ENCODE measurements around the gene CHD8. TPM values are rescaled to one million over a fixed set of nuclear protein-coding genes. Genes with fewer than 3 reads are reported as not detected.
A peak's percentile ranks its signal among the peaks of the same experiment; 100 is the strongest.

The CHD8 gene
- total RNA-seq, 1 experiment from 2014 or later = 135 TPM

GRCh38 chr14:21428930-21429329, 27.0 kb downstream of the CHD8 start:
- Mint-ChIP-seq H3K36me3 (ENCODE audit: insufficient read depth in 1 of 3, low read depth in 3 of 3) (peaks cover 59 to 82% (median 73%) of the 10 kb centered on the region in 3 experiments; a peak in 6 of 7 replicates), H3K27ac (peak overlapping the region in 1 of 3 experiments; percentile 14; a peak in 1 of 7 replicates), H3K4me3 (no peak overlapping the region), H3K27me3 (ENCODE audit: low read depth) (no peaks in the 10 kb centered on the region), H3K4me1 (no peaks in the 10 kb centered on the region), H3K9me3 (no peaks in the 10 kb centered on the region)
- Histone ChIP-seq H4K5ac (ENCODE audit: insufficient read length, low read depth, low read length) (no peak overlapping the region), H3K27ac (ENCODE audit: insufficient read length, low read depth, low read length) (no peak overlapping the region), H3K9me3 (ENCODE audit: control insufficient read depth, low read depth, low read length) (no peaks in the 10 kb centered on the region), H3K79me1 (ENCODE audit: insufficient read depth, low read depth, low read length, poor library complexity, severe bottlenecking) (peaks cover 2% of the 10 kb centered on the region), H3K9ac (ENCODE audit: extremely low read depth, insufficient read length, low read length) (no peak overlapping the region), H2BK120ac (ENCODE audit: low read depth, low read length, poor library complexity, severe bottlenecking) (no peak overlapping the region), H2BK20ac (ENCODE audit: low read depth, low read length, poor library complexity, severe bottlenecking) (no peak overlapping the region), H2AK5ac (ENCODE audit: insufficient read length, low read length) (no peak overlapping the region), H4K8ac (replicated peaks; ENCODE audit: insufficient read length, low read depth, low read length) (no peak overlapping the region), H3K56ac (ENCODE audit: insufficient read length, low read depth, low read length) (no peak overlapping the region), H3K14ac (ENCODE audit: insufficient read depth, low read length) (no peak overlapping the region), H3T11ph (ENCODE audit: low read length) (no peak overlapping the region), H3K4ac (ENCODE audit: low read depth, low read length) (no peak overlapping the region), H4K20me1 (ENCODE audit: control insufficient read depth, insufficient read depth, insufficient read length) (no peaks in the 10 kb centered on the region), H2BK12ac (ENCODE audit: insufficient read length, low read depth, low read length) (no peak overlapping the region), H3K23me2 (ENCODE audit: insufficient read length, low read depth, low read length, poor library complexity, severe bottlenecking) (no peaks in the 10 kb centered on the region), H4K91ac (ENCODE audit: insufficient read length, low read depth, low read length) (no peak overlapping the region), H3K18ac (ENCODE audit: insufficient read length, low read depth, low read length) (no peak overlapping the region), H3K23ac (ENCODE audit: insufficient read length, low read depth, low read length) (no peak overlapping the region), H3K27me3 (ENCODE audit: insufficient read depth, low read length) (no peaks in the 10 kb centered on the region), H3K4me1 (ENCODE audit: insufficient read depth, low read length) (no peaks in the 10 kb centered on the region), H2AFZ (ENCODE audit: low read length) (no peak overlapping the region), H2BK15ac (ENCODE audit: low read depth, low read length) (no peak overlapping the region), H3K79me2 (ENCODE audit: insufficient read depth, low read length) (peaks cover 2% of the 10 kb centered on the region; the same call in 1 of the 2 replicates), H3K4me2 (ENCODE audit: insufficient read depth, insufficient read length, low read length) (no peak overlapping the region), H2BK5ac (ENCODE audit: insufficient read length, low read length) (no peak overlapping the region)
- no peak for TF ChIP-seq CTCF (conservative IDR thresholded peaks at IDR 0.05)
- no CpG with 5 or more reads among the region's 4 CpGs for WGBS (ENCODE audit: extremely low coverage, insufficient read length, low lambda C conversion rate)
- no peak for DNase-seq
